GM19468 (cell line): ENCODE results near the gene AAGAB.
"Not testable (repeated sequence)": the region's sequence is repeated elsewhere in the genome, so short reads cannot be mapped to it uniquely, and the experiment has no call there.

Experiments used
- ATAC-seq: cut with Tn5 transposase; IDR thresholded peaks from one replicate; pipeline ENCODE4 v1.9.1; 2021; ENCODE audit warnings: mild to moderate bottlenecking, moderate library complexity, moderate number of reproducible peaks; ENCODE audit not compliant: unreplicated experiment; ENCODE audit errors: extremely low read depth

The AAGAB gene

GRCh38 chr15:67156426-67156825 lies 98.0 kb downstream of the AAGAB start:
- ATAC-seq = no peak

DNA sequence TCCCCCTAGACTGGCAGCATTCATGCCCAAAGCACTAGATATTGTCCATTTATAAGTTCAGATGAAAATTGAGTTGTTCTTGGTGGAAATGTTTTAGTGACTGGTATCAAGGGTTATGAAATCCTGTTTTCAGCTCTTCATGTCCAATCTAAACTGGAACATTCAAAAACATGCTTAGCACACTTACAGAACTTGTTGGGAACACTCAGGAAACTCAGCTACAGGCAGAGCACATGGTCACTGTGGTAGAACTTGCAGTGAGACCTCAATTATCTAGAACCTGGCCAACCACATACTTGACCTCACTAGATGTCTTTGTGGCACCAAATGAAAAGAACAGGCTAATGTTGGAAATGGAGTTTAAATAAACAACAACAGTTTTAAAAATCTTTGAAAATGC lies 100.2 kb downstream of the AAGAB start:
- ATAC-seq = no peak

DNA sequence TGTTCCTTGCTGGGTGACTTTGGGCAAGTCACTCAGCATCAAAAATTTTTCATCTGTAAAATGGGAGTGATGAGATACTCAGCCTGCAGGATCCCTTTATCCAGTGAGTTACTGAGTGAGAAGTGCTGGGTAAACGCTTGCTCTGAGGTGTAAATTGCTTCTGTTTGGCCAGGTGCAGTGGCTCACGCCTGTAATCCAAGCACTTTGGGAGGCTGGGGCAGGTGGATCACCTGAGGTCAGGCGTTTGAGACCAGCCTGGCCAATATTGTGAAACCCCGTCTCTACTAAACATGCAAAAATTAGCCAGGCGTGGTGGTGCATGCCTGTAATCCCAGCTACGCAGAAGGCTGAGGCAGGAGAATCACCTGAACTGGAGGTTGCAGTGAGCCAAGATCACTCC lies 101.4 kb downstream of the AAGAB start:
- ATAC-seq = not testable (repeated sequence)

DNA sequence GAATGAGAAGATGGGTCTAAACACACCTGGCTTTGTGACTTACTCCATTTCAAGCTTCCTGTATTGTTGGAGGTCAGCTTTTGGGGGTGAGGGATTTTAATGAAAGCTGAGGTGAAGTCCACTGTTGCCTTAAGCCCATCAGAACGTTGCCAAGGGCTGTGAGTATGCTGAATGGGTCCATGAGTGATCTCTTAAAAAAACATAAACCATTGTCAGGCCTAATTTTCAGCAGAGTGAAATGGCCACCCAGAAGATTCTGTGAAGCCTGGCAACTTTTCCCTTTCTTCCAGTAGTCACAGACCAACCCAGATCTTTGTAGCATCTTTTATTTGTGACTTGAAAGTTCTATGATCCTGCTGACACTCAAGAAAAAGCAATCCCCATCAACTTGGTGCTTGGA lies 102.0 kb downstream of the AAGAB start:
- no peak for ATAC-seq
